Endothelial cell of umbilical vein (primary cell): ENCODE data around the gene MKNK1. TPM values are rescaled to one million over a fixed set of nuclear protein-coding genes. Genes with fewer than 3 reads are reported as not detected.

ENCODE experiments used
- BruUV-seq: library from RNA; stranded (reverse); fragments of 400-500 nt; replicated peaks from 2 replicates; lab custom pipeline; 2021; lab: Mats Ljungman, UMichigan
- CTCF ChIA-PET: fragments of 300-600, 350-600 bp; sonication (Branson Sonifier 250); formaldehyde crosslinking; loops from one replicate; lab custom pipeline; 2021; ENCODE audit warnings: antibody characterized with exemption, inconsistent platforms; lab: Charles Lee
- POLR2A ChIA-PET: fragments of 300-600, 350-600 bp; sonication (Branson Sonifier 250); formaldehyde crosslinking; loops from one replicate; lab custom pipeline; 2021; ENCODE audit warnings: antibody characterized with exemption, inconsistent platforms; lab: Charles Lee
- DNase-seq: peaks from one replicate; pipeline ENCODE4 v3.0.0-alpha.2; 2011; ENCODE audit warnings: low read depth, low spot score
- FAIRE-seq: peaks from 2 replicates; lab custom pipeline; 2011; peaks lifted over from hg19 to GRCh38; lab: Jason Lieb, UNC
- H2AFZ ChIP-seq: 2 replicates; pipeline ENCODE4 v1.6.0; 2012; ENCODE audit warnings: low read depth, low read length, control low read depth, inconsistent platforms
- H3K27ac ChIP-seq: 2 replicates; pipeline ENCODE4 v1.5.1; 2011; ENCODE audit warnings: low read depth, mild to moderate bottlenecking, control low read depth, low read length, moderate library complexity; ENCODE audit not compliant: insufficient read depth
- H3K27me3 ChIP-seq, 2 experiments: 2 replicates each; pipeline versions ENCODE4 v1.6.0 to v1.6.1; 2011; ENCODE audit warnings: low read length in 2 of 2, mixed read lengths in 1 of 2; ENCODE audit not compliant: control insufficient read depth in 2 of 2, insufficient read depth in 2 of 2
- H3K36me3 ChIP-seq, 2 experiments: 2 replicates in 1 of 2; 3 replicates in 1 of 2; pipeline ENCODE4 v1.5.1; 2011; ENCODE audit warnings: low read length in 2 of 2, mild to moderate bottlenecking in 1 of 2, moderate library complexity in 1 of 2; ENCODE audit not compliant: control insufficient read depth in 2 of 2, insufficient read depth in 2 of 2; ENCODE audit errors: extremely low read depth in 1 of 2
- H3K4me1 ChIP-seq: 3 replicates; pipeline ENCODE4 v1.5.1; 2011; ENCODE audit warnings: mild to moderate bottlenecking, low read length; ENCODE audit not compliant: control insufficient read depth, insufficient read depth; ENCODE audit errors: extremely low read depth
- H3K4me2 ChIP-seq: 2 replicates; pipeline ENCODE4 v1.6.1; 2011; ENCODE audit warnings: low read length, control low read depth, mixed read lengths; ENCODE audit not compliant: insufficient read depth
- H3K4me3 ChIP-seq, 3 experiments: fragments of 200-600 bp in 1 of 3; sonication (generic), shearing (Covaris generic) in 1 of 3; replicated peaks in 1 of 3; 2 replicates each; pipeline ENCODE4 v1.5.1; 2011 to 2016; ENCODE audit warnings: control low read depth in 3 of 3, low read length in 3 of 3, mild to moderate bottlenecking in 2 of 3, inconsistent platforms in 1 of 3, low read depth in 1 of 3, moderate library complexity in 1 of 3; ENCODE audit not compliant: insufficient read depth in 1 of 3
- H3K79me2 ChIP-seq: 2 replicates; pipeline ENCODE4 v1.6.0; 2012; ENCODE audit warnings: low read length, inconsistent platforms; ENCODE audit not compliant: control insufficient read depth, insufficient read depth
- H3K9ac ChIP-seq: replicated peaks from 2 replicates; pipeline ENCODE3; 2011; ENCODE audit warnings: low read length, control low read depth; ENCODE audit not compliant: insufficient read depth; ENCODE audit errors: extremely low read depth
- H3K9me1 ChIP-seq: replicated peaks from 3 replicates; pipeline ENCODE4 v1.6.0; 2011; ENCODE audit warnings: mild to moderate bottlenecking, low read length; ENCODE audit not compliant: control insufficient read depth, insufficient read depth; ENCODE audit errors: extremely low read depth
- H3K9me3 ChIP-seq: replicated peaks from 2 replicates; pipeline ENCODE4 v1.5.1; 2012; ENCODE audit warnings: low read length, inconsistent platforms; ENCODE audit not compliant: control insufficient read depth, insufficient read depth
- H4K20me1 ChIP-seq: replicated peaks from 2 replicates; pipeline ENCODE3; 2011; ENCODE audit warnings: mild to moderate bottlenecking, low read length; ENCODE audit not compliant: control insufficient read depth, insufficient read depth; ENCODE audit errors: extremely low read depth
- CTCF ChIP-seq, 2 donors: IDR thresholded peaks; 1 replicate in 1 of 2; 2 replicates in 1 of 2; pipeline ENCODE4 v1.5.1; 2011; ENCODE audit warnings: low read length in 2 of 2, mild to moderate bottlenecking in 2 of 2, moderate library complexity in 2 of 2, control low read depth in 1 of 2, inconsistent platforms in 1 of 2, low read depth in 1 of 2; ENCODE audit not compliant: insufficient read depth in 1 of 2; ENCODE audit errors: extremely low read depth in 1 of 2
- EZH2 ChIP-seq: IDR thresholded peaks from 2 replicates; pipeline ENCODE4 v1.6.1; 2012; ENCODE audit warnings: borderline replicate concordance, low read depth, mild to moderate bottlenecking, moderate library complexity, low read length, inconsistent platforms; ENCODE audit not compliant: severe bottlenecking
- FOS ChIP-seq: IDR thresholded peaks from 2 replicates; pipeline ENCODE4 v1.6.1; 2011; ENCODE audit warnings: mild to moderate bottlenecking, low read length, moderate library complexity, borderline replicate concordance; ENCODE audit not compliant: insufficient read depth
- GATA2 ChIP-seq: IDR thresholded peaks from 2 replicates; pipeline ENCODE4 v1.7.0; 2011; ENCODE audit warnings: low read depth, mild to moderate bottlenecking, moderate library complexity, mixed read lengths, low read length; ENCODE audit not compliant: insufficient read length, insufficient read depth
- JUN ChIP-seq: IDR thresholded peaks from 2 replicates; pipeline ENCODE4 v1.6.1; 2011; ENCODE audit warnings: borderline replicate concordance, low read depth; ENCODE audit not compliant: insufficient read length, insufficient read depth
- MAX ChIP-seq: IDR thresholded peaks from 2 replicates; pipeline ENCODE4 v1.6.1; 2011; ENCODE audit not compliant: insufficient read depth, insufficient read length
- MYC ChIP-seq: IDR thresholded peaks from one replicate; pipeline ENCODE4 v1.6.1; 2011; ENCODE audit warnings: mild to moderate bottlenecking, low read depth, low read length
- POLR2A ChIP-seq: IDR thresholded peaks from 2 replicates; pipeline ENCODE4 v1.6.1; 2012; ENCODE audit warnings: low read depth, mild to moderate bottlenecking, control low read depth, low read length
- POLR2AphosphoS5 ChIP-seq: IDR thresholded peaks from 2 replicates; pipeline ENCODE4 v1.6.1; 2012; ENCODE audit warnings: low read depth, mild to moderate bottlenecking, control low read depth, low read length, moderate library complexity; ENCODE audit not compliant: insufficient read depth
- dilution Hi-C: fragments of 300-500 bp; cut with MboI; formaldehyde crosslinking; loops from one replicate; pipeline ENCODE4 v1.15.0; 2019; ENCODE audit warnings: low sequenced_read_pairs; ENCODE audit not compliant: extremely low pct_ligation_motif_present
- intact Hi-C: fragments of 100-400 bp; cut with micrococcal nuclease; formaldehyde crosslinking; loops from one replicate; pipeline ENCODE4 v1.10.0; 2022
- polyA plus RNA-seq, 4 experiments: library from polyadenylated mRNA; depleted of rRNA in 3 of 4; stranded (reverse) in 3 of 4; unstranded in 1 of 4; fragments of >200 nt; gene quantifications; 2 replicates each; pipeline versions ENCODE4 v1.2.1 to v1.2.3, GENCODE V29; 2011 to 2012; ENCODE audit warnings: missing spikeins in 1 of 4
- total RNA-seq: library from RNA; stranded (reverse); gene quantifications from 2 replicates; pipeline ENCODE4 v1.2.3, GENCODE V29; 2021

Gene MKNK1
- total and polyA plus RNA-seq, 2 donors (not counting 3 experiments of a cell fraction or from before 2014, with no cell fraction given), result 32.9 to 42.6 TPM

- BruUV-seq, result no TSS peak
- FAIRE-seq (no peak), DNase-seq (no peak)
Measured at GRCh38 chr1:46530791-46531409, 73.2 kb downstream of the MKNK1 start.

More at GRCh38 chr1:46530791-46531409, 73.2 kb downstream of the MKNK1 start:
- Histone ChIP-seq H3K9ac (no peak overlapping the region), H3K4me1 (peaks cover 2% of the 10 kb centered on the region), H3K36me3 (no peaks in the 10 kb centered on the region), H4K20me1 (no peaks in the 10 kb centered on the region), H3K4me3 (no peak overlapping the region), H3K79me2 (no peaks in the 10 kb centered on the region), H3K4me2 (no peak overlapping the region), H3K9me3 (no peaks in the 10 kb centered on the region), H3K27me3 (peaks cover 32 to 49% of the 10 kb centered on the region in 2 experiments), H3K9me1 (no peaks in the 10 kb centered on the region), H2AFZ (no peak overlapping the region), H3K27ac (no peak overlapping the region)
- intact Hi-C loops, result loop anchor here (5.0 kb wide), 1 partner anchor 471 kb away; no protein-coding TSS in a partner anchor
- CTCF ChIA-PET, result interaction anchor here (1.6 to 6.5 kb wide), 7 partner anchors 9 to 194 kb away, joined by 3 to 165 read pairs (median 26); no protein-coding TSS in a partner anchor
- TF ChIP-seq POLR2A (no peak), JUN (no peak), CTCF (IDR thresholded peaks at IDR 0.05; ENCODE audit: extremely low read depth in 1 of 2, insufficient read depth in 1 of 2, low read depth in 1 of 2, low read length in 2 of 2) (no peak), GATA2 (no peak), EZH2 (no peak), FOS (no peak), POLR2AphosphoS5 (no peak), MYC (no peak), MAX (no peak)
- dilution Hi-C loops, result no loop called here
- POLR2A ChIA-PET, result no interaction called here
